GM23248 (cell line): Measurements from ENCODE around the gene TASOR2. TPM values are rescaled to one million over a fixed set of nuclear protein-coding genes. Genes with fewer than 3 reads are reported as not detected.
A peak's percentile ranks its signal among the peaks of the same experiment; 100 is the strongest.

Source experiments
- DNase-seq: peaks from one replicate; pipeline ENCODE4 v3.0.0-alpha.2; 2015
- H2AFZ ChIP-seq: fragments of 200-600 bp; sonication (generic); 2 replicates; pipeline ENCODE4 v1.6.1; 2016; ENCODE audit warnings: antibody characterized with exemption
- H3F3A ChIP-seq: fragments of 200-600 bp; sonication (generic); 2 replicates; pipeline ENCODE4 v1.6.1; 2016; ENCODE audit warnings: mild to moderate bottlenecking, antibody characterized with exemption, mixed run types; ENCODE audit not compliant: insufficient read depth
- H3K27ac ChIP-seq: fragments of 200-600 bp; sonication (generic); 2 replicates; pipeline ENCODE4 v1.5.1; 2016; ENCODE audit warnings: mild to moderate bottlenecking
- H3K27me3 ChIP-seq: fragments of 200-600 bp; sonication (generic); replicated peaks from 2 replicates; pipeline ENCODE4 v1.6.1; 2016; ENCODE audit warnings: mild to moderate bottlenecking; ENCODE audit not compliant: insufficient read depth
- H3K36me3 ChIP-seq: fragments of 200-600 bp; sonication (generic); 2 replicates; pipeline ENCODE4 v1.6.1; 2016; ENCODE audit warnings: low read depth, mild to moderate bottlenecking
- H3K4me1 ChIP-seq: fragments of 200-600 bp; sonication (generic); 2 replicates; pipeline ENCODE4 v1.6.1; 2016; ENCODE audit warnings: mild to moderate bottlenecking; ENCODE audit not compliant: insufficient read depth
- H3K4me2 ChIP-seq: fragments of 200-600 bp; sonication (generic); one replicate; pipeline ENCODE4 v1.6.1; 2016; ENCODE audit warnings: mild to moderate bottlenecking; ENCODE audit not compliant: unreplicated experiment
- H3K4me3 ChIP-seq: fragments of 200-600 bp; sonication (generic); 2 replicates; pipeline ENCODE4 v1.5.1; 2016; ENCODE audit warnings: mild to moderate bottlenecking
- H3K79me2 ChIP-seq: fragments of 200-600 bp; sonication (generic); 2 replicates; pipeline ENCODE4 v1.6.1; 2016; ENCODE audit warnings: mild to moderate bottlenecking; ENCODE audit not compliant: insufficient read depth
- H3K9ac ChIP-seq: fragments of 200-600 bp; sonication (generic); 2 replicates; pipeline ENCODE4 v1.6.1; 2016; ENCODE audit warnings: mild to moderate bottlenecking
- H3K9me2 ChIP-seq: fragments of 200-600 bp; sonication (generic); 2 replicates; pipeline ENCODE4 v1.6.1; 2016; ENCODE audit warnings: mixed run types, mild to moderate bottlenecking, moderate library complexity; ENCODE audit not compliant: insufficient read depth
- H3K9me3 ChIP-seq: fragments of 200-600 bp; sonication (generic); one replicate; pipeline ENCODE4 v1.6.1; 2017; ENCODE audit warnings: low read depth
- H4K20me1 ChIP-seq: fragments of 200-600 bp; sonication (generic); 2 replicates; pipeline ENCODE4 v1.6.0; 2016; ENCODE audit not compliant: insufficient read depth
- EZH2 ChIP-seq: fragments of 200-600 bp; sonication (generic); IDR thresholded peaks from 2 replicates; pipeline ENCODE4 v1.6.1; 2018; ENCODE audit warnings: antibody characterized with exemption, mild to moderate bottlenecking; ENCODE audit not compliant: insufficient read depth, poor library complexity, severe bottlenecking
- EZH2phosphoT487 ChIP-seq: fragments of 200-600 bp; sonication (generic); IDR thresholded peaks from 2 replicates; pipeline ENCODE4 v1.6.1; 2018; ENCODE audit warnings: antibody characterized with exemption, moderate library complexity, mild to moderate bottlenecking, low read depth; ENCODE audit not compliant: insufficient read depth
- whole genome bisulfite sequencing, 2 experiments: methylation state at CpG; one replicate each; pipeline ENCODE4 v1.1.6; 2015 to 2017; ENCODE audit warnings: low lambda C conversion rate in 2 of 2, low coverage in 1 of 2; ENCODE audit errors: missing lambda C conversion rate in 2 of 2; 5-methylcytosine and 5-hydroxymethylcytosine counted together
- in situ Hi-C: fragments of 300-500 bp; cut with MboI; formaldehyde crosslinking; loops from 2 replicates; pipeline ENCODE4 v1.15.0; 2020
- polyA plus RNA-seq: library from polyadenylated mRNA; unstranded; fragments of >200 nt; fragmentation: Nextera tagmentation; extraction: Ambion mirVana; gene quantifications from 2 replicates; pipeline ENCODE4 v1.2.1, GENCODE V29; 2016
- total RNA-seq: library from RNA; depleted of rRNA; stranded (reverse); fragments of >200 nt; shearing (Covaris generic); gene quantifications from 2 replicates; pipeline ENCODE4 v1.2.3, GENCODE V29; 2014

TASOR2 gene
- total and polyA plus RNA-seq, 2 experiments from 2014 or later: 16.8 to 60.7 TPM

GRCh38 chr10:5640036-5640435, 44.6 kb upstream of the TASOR2 start:
- no peak overlapping the region for H3K9ac ChIP-seq
- in situ Hi-C loops: no loop called here
- 89 to 91% methylated on average over 12 of the region's 12 CpGs for WGBS, 2 experiments

GRCh38 chr10:5640501-5640900, 44.1 kb upstream of the TASOR2 start:
- H3K27me3 ChIP-seq: no peaks in the 10 kb centered on the region
- H3K9me2 ChIP-seq: no peaks in the 10 kb centered on the region
- H3K9me3 ChIP-seq: no peaks in the 10 kb centered on the region
- no peak for DNase-seq
- TF ChIP-seq EZH2 (no peak), EZH2phosphoT487 (no peak)
- peaks cover 12% of the 10 kb centered on the region for H3K4me1 ChIP-seq
- no peaks in the 10 kb centered on the region for H3K79me2 ChIP-seq
- H3K4me3 ChIP-seq: no peak overlapping the region
- H3K9ac ChIP-seq: no peak overlapping the region
- H3K36me3 ChIP-seq: peaks cover 10% of the 10 kb centered on the region; the same call in 1 of the 2 replicates
- H3K27ac ChIP-seq: no peak overlapping the region
- H4K20me1 ChIP-seq: no peaks in the 10 kb centered on the region
- H3K4me2 ChIP-seq: no peak overlapping the region
- WGBS, 2 experiments: 96% methylated on average over 13 of the region's 13 CpGs
- no peak overlapping the region for H2AFZ ChIP-seq
- H3F3A ChIP-seq: 0 out of 2 replicates have a peak, but pooled peaks cover 9% of the 10 kb centered on the region
- in situ Hi-C loops: no loop called here

More at GRCh38 chr10:5640036-5640435, 44.6 kb upstream of the TASOR2 start:
- Histone ChIP-seq H2AFZ (no peak overlapping the region), H3K9me2 (no peaks in the 10 kb centered on the region), H3K9me3 (no peaks in the 10 kb centered on the region), H4K20me1 (no peaks in the 10 kb centered on the region), H3K79me2 (no peaks in the 10 kb centered on the region), H3K27ac (no peak overlapping the region), H3K4me1 (peaks cover 12% of the 10 kb centered on the region), H3K36me3 (peaks cover 10% of the 10 kb centered on the region; the same call in 1 of the 2 replicates), H3K4me2 (no peak overlapping the region), H3F3A (0 out of 2 replicates have a peak, but pooled peaks cover 9% of the 10 kb centered on the region), H3K27me3 (no peaks in the 10 kb centered on the region), H3K4me3 (no peak overlapping the region)
- no peak for DNase-seq
- TF ChIP-seq EZH2: no peak
- no peak for TF ChIP-seq EZH2phosphoT487

GRCh38 chr10:5641501-5641900, 43.1 kb upstream of the TASOR2 start:
- Histone ChIP-seq H3F3A (0 out of 2 replicates have a peak, but pooled peaks cover 9% of the 10 kb centered on the region), H3K9me3 (no peaks in the 10 kb centered on the region), H3K27me3 (no peaks in the 10 kb centered on the region), H2AFZ (no peak overlapping the region), H3K27ac (no peak overlapping the region), H3K4me2 (no peak overlapping the region), H3K36me3 (peaks cover 10% of the 10 kb centered on the region; the same call in 1 of the 2 replicates), H3K9ac (no peak overlapping the region), H3K9me2 (no peaks in the 10 kb centered on the region), H3K4me3 (no peak overlapping the region), H3K79me2 (no peaks in the 10 kb centered on the region), H3K4me1 (peaks cover 12% of the 10 kb centered on the region), H4K20me1 (no peaks in the 10 kb centered on the region)
- WGBS, 2 experiments: 93% methylated on average over 23 to 25 of the region's 25 CpGs
- no peak for DNase-seq
- TF ChIP-seq EZH2: no peak
- in situ Hi-C loops: no loop called here

- Histone ChIP-seq H3K27ac (peak overlapping the region; percentile 23), H3K9me3 (no peaks in the 10 kb centered on the region), H3K79me2 (no peaks in the 10 kb centered on the region), H3K9me2 (no peaks in the 10 kb centered on the region), H3K4me3 (no peak overlapping the region), H3F3A (0 out of 2 replicates have a peak, but pooled peaks cover 9% of the 10 kb centered on the region), H2AFZ (peak overlapping the region; percentile 60), H4K20me1 (no peaks in the 10 kb centered on the region), H3K36me3 (peaks cover 10% of the 10 kb centered on the region; the same call in 1 of the 2 replicates), H3K4me1 (peaks cover 12% of the 10 kb centered on the region), H3K9ac (peak overlapping the region; percentile 18), H3K4me2 (peak overlapping the region; percentile 60), H3K27me3 (no peaks in the 10 kb centered on the region)
- DNase-seq: peak; percentile 54
- in situ Hi-C loops: no loop called here
- WGBS, 2 experiments: 25% methylated on average over 8 of the region's 8 CpGs
- TF ChIP-seq EZH2: no peak
These were observed 41.1 kb upstream of the TASOR2 start for GRCh38 chr10:5643346-5644067.
